Prostate gland (tissue), 2 donors: ENCODE measurements around the gene S100A16.

Experiments
- CTCF ChIP-seq, 4 experiments: fragments of 200-600 bp in 2 of 4; fragments of 450-650 bp in 2 of 4; sonication (generic) in 2 of 4; IDR thresholded peaks; 1 replicate in 3 of 4; 2 replicates in 1 of 4; pipeline ENCODE4 v1.5.1; 2016 to 2019; ENCODE audit warnings: antibody characterized with exemption in 4 of 4, mild to moderate bottlenecking in 2 of 4, moderate library complexity in 2 of 4
- POLR2A ChIP-seq: fragments of 450-650 bp; IDR thresholded peaks from one replicate; pipeline ENCODE4 v1.6.1; 2016; ENCODE audit warnings: antibody characterized with exemption, mild to moderate bottlenecking
- POLR2AphosphoS5 ChIP-seq: sonication (generic); formaldehyde crosslinking; IDR thresholded peaks from one replicate; pipeline ENCODE4 v1.6.1; 2017; ENCODE audit warnings: antibody characterized with exemption

GRCh38 chr1:153643816-153644215 is 30.9 kb upstream of the S100A16 start:
- TF ChIP-seq CTCF (IDR thresholded peaks at IDR 0.05) (no peak), POLR2A (no peak), POLR2AphosphoS5 (no peak)
